SK-N-MC (cell line): ENCODE measurements around the gene PPP1R9A.

Source experiments
- EZH2 ChIP-seq: fragments of 200-600 bp; sonication (generic); IDR thresholded peaks from one replicate; pipeline ENCODE4 v1.6.1; 2017; ENCODE audit warnings: antibody characterized with exemption
- FOXP2 ChIP-seq: optimal IDR thresholded peaks from 2 replicates; pipeline ENCODE3; 2011; ENCODE audit warnings: mild to moderate bottlenecking, moderate library complexity; ENCODE audit not compliant: insufficient read depth; ENCODE audit errors: extremely low read length, control extremely low read depth
- POLR2AphosphoS5 ChIP-seq: IDR thresholded peaks from 2 replicates; pipeline ENCODE4 v1.6.1; 2012; ENCODE audit warnings: mild to moderate bottlenecking, low read depth, low read length, borderline replicate concordance

- TF ChIP-seq EZH2 (no peak), POLR2AphosphoS5 (no peak), FOXP2 (no peak)
Measured at GRCh38 chr7:95262875-95263274, 355.5 kb downstream of the PPP1R9A start.
